ENCODE results near the gene DDX39A.
"Not testable (repeated sequence)": the region's sequence is repeated elsewhere in the genome, so short reads cannot be mapped to it uniquely, and the experiment has no call there.

DDX39A gene

DNA sequence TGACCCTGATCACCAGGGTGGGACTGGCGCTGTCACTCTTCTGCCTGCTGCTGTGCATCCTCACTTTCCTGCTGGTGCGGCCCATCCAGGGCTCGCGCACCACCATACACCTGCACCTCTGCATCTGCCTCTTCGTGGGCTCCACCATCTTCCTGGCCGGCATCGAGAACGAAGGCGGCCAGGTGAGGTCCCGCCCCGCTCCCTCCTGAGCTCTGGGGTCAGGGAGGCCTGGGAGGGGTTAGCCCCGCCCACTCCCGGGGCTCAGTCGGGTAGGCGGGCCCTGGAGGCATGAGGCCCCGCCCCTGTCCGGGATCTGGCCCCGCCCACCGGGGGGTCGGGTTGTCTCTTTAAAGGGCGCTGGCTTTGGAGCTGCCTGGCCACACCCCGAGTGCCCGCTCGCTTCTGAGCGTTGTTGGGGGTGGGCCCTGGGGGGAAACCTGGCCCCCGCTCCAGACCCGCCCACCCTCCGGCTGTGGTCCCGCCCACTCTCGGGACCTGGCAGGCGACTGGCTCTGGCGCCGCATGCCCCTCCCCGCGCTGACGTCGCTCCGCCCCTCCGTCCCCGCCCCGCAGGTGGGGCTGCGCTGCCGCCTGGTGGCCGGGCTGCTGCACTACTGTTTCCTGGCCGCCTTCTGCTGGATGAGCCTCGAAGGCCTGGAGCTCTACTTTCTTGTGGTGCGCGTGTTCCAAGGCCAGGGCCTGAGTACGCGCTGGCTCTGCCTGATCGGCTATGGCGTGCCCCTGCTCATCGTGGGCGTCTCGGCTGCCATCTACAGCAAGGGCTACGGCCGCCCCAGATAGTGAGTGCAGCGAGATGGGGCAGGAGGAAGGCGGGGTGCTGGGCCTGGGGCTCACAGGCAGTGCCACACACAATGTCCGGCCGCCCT is 13.1 kb downstream of the DDX39A start:
- no peaks in the 10 kb centered on the region for H3K9me3 Mint-ChIP-seq

DNA sequence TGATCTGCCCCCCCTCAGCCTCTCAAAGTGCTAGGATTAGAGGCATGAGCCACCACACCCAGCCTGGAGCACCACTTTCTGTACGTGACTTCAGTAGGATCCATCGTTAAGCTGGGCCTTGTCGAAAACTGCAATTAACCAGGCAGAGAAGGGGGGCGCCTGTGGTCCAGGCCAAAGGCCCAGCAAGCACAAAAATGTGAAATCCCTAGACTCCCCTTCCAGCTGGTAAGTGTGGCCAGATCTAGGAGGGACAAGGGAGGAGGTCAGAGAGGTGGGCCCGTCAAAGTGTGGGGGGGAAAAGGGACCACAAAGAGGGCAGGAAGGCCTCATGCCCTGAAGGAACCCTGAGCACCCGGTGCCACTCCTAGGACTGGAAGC is 13.8 kb downstream of the DDX39A start:
- Mint-ChIP-seq H3K36me3 (peaks cover 24% of the 10 kb centered on the region), H3K27me3 (no peaks in the 10 kb centered on the region), H3K4me3 (no peak overlapping the region), H3K4me1 (peaks cover 5% of the 10 kb centered on the region), H3K27ac (peak overlapping the region; percentile 88), H3K9me3 (no peaks in the 10 kb centered on the region)

More for the DNA sequence above, 13.1 kb downstream of the DDX39A start:
- Mint-ChIP-seq H3K36me3 (peaks cover 24% of the 10 kb centered on the region), H3K4me1 (peaks cover 5% of the 10 kb centered on the region), H3K4me3 (no peak overlapping the region), H3K27me3 (no peaks in the 10 kb centered on the region), H3K27ac (peak overlapping the region; percentile 92)

- Mint-ChIP-seq H3K4me3 (no peak overlapping the region), H3K9me3 (no peaks in the 10 kb centered on the region), H3K4me1 (peaks cover 5% of the 10 kb centered on the region), H3K36me3 (peaks cover 20% of the 10 kb centered on the region), H3K27ac (peak overlapping the region; percentile 70), H3K27me3 (no peaks in the 10 kb centered on the region)
Observed at GRCh38 chr19:14404312-14404711, 14.8 kb downstream of the DDX39A start.

GRCh38 chr19:14403145-14403930 is 15.8 kb downstream of the DDX39A start:
- H3K4me1 Mint-ChIP-seq, H3K27ac Mint-ChIP-seq, H3K4me3 Mint-ChIP-seq, H3K27me3 Mint-ChIP-seq, H3K9me3 Mint-ChIP-seq: not testable (repeated sequence)
- peaks cover 17% of the 10 kb centered on the region for H3K36me3 Mint-ChIP-seq

GRCh38 chr19:14402332-14403144 is 16.6 kb downstream of the DDX39A start:
- Mint-ChIP-seq H3K4me3 (no peak overlapping the region), H3K9me3 (no peaks in the 10 kb centered on the region), H3K36me3 (peaks cover 20% of the 10 kb centered on the region), H3K27me3 (no peaks in the 10 kb centered on the region), H3K4me1 (no peaks in the 10 kb centered on the region), H3K27ac (peak overlapping the region; percentile 46)

DNA sequence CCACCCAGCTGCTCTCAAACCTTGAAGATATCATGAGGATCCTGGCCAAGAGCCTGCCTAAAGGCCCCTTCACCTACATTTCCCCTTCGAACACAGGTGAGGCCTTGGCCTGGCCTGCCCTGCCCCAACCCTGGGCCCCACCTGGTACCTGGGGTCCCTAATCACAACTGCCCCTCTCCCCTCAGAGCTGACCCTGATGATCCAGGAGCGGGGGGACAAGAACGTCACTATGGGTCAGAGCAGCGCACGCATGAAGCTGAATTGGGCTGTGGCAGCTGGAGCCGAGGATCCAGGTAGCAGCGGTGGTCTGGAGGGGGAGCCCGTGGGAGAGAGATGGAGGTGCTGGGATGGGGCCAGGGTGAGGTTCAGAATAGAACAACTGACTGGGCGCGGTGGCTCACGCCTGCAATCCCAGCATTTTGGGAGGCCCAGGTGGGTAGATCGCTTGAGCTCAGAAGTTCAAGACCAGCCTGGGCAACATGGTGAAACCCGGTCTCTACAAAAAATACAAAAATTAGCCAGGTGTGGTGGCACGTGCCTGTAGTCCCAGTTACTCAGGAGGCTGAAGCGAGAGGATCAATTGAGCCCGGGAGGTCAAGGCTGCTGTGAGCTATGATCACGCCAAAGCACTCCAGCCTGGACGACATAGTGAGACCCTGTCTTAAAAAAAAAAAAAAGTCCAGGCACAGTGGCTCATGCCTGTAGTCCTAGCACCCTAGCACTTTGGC is 17.5 kb downstream of the DDX39A start:
- Mint-ChIP-seq H3K4me1 (peaks cover 2% of the 10 kb centered on the region), H3K4me3 (no peak overlapping the region), H3K27ac (peak overlapping the region; percentile 62), H3K27me3 (no peaks in the 10 kb centered on the region), H3K36me3 (peaks cover 18% of the 10 kb centered on the region), H3K9me3 (no peaks in the 10 kb centered on the region)

GRCh38 chr19:14400951-14401431 is 18.1 kb downstream of the DDX39A start:
- peaks cover 7% of the 10 kb centered on the region for H3K4me1 Mint-ChIP-seq
- H3K36me3 Mint-ChIP-seq: peaks cover 18% of the 10 kb centered on the region
- no peaks in the 10 kb centered on the region for H3K27me3 Mint-ChIP-seq
- H3K9me3 Mint-ChIP-seq: no peaks in the 10 kb centered on the region
- no peak overlapping the region for H3K4me3 Mint-ChIP-seq
- peak overlapping the region; percentile 51 for H3K27ac Mint-ChIP-seq

- H3K27me3 Mint-ChIP-seq, H3K4me3 Mint-ChIP-seq, H3K36me3 Mint-ChIP-seq, H3K9me3 Mint-ChIP-seq, H3K27ac Mint-ChIP-seq, H3K4me1 Mint-ChIP-seq: not testable (repeated sequence)
Observed at GRCh38 chr19:14397168-14397567, 22.0 kb downstream of the DDX39A start.

- not testable (repeated sequence) for H3K9me3 Mint-ChIP-seq, H3K36me3 Mint-ChIP-seq, H3K4me1 Mint-ChIP-seq, H3K27me3 Mint-ChIP-seq, H3K4me3 Mint-ChIP-seq
- H3K27ac Mint-ChIP-seq: peak overlapping the region; percentile 68
Observed at GRCh38 chr19:14396730-14397129, 22.4 kb downstream of the DDX39A start.

DNA sequence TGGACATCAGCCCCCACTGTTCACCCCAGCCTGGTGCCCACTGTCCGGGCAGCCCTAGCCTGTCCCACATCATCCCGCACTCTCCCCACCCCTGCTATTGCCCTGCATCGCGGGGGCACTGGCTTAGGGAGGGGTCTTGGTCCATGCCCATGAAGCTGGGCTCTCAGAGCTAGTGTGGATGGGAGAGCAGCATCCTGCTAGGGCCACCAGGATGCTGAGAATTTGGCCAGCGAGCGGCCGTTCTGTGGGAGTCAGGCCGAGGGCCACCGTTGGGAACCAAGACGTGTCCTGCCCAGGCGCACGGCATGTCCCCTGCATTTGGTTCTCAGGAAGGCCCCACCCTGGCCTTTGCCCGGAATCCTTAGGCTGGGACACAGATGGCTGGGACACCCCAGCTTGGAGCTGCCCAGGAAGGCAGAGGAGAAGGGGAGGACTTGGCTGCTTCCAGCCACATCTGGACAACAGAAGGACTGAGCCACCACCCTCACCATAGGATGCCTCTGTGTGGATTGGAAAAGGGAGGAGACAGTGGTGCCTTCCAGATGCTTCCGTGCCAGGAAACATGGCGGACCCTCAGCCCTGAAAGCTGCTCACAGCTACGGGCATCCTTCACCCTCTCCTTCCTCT is 23.3 kb downstream of the DDX39A start:
- Mint-ChIP-seq H3K27ac (peak overlapping the region; percentile 68), H3K4me3 (no peak overlapping the region), H3K27me3 (no peaks in the 10 kb centered on the region), H3K9me3 (no peaks in the 10 kb centered on the region), H3K4me1 (peaks cover 11% of the 10 kb centered on the region), H3K36me3 (peaks cover 5% of the 10 kb centered on the region)

GRCh38 chr19:14395262-14395661 is 23.9 kb downstream of the DDX39A start:
- H3K9me3 Mint-ChIP-seq: no peaks in the 10 kb centered on the region
- no peaks in the 10 kb centered on the region for H3K27me3 Mint-ChIP-seq
- no peak overlapping the region for H3K4me3 Mint-ChIP-seq
- peaks cover 13% of the 10 kb centered on the region for H3K4me1 Mint-ChIP-seq
- H3K27ac Mint-ChIP-seq: peak overlapping the region; percentile 41
- peaks cover 5% of the 10 kb centered on the region for H3K36me3 Mint-ChIP-seq

DNA sequence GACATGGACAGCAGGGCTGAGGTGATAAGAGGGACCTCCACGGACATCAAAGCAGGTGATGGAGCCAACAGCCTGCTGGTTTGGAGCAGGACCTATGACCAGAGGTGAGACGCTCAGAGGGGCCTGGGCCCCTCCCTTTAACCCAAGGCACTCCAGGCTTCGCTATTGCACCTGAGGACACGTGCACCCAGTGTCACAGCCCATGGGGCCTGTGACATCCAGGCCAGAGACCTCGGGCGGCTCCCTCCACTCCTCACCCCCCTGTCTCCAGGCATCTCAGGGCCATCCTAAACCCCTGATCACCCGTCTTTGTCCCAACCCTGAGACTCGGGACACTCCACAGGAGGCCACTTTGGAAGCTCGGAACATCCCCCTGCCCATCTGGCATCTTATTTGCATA is 25.0 kb downstream of the DDX39A start:
- Mint-ChIP-seq H3K9me3 (no peaks in the 10 kb centered on the region), H3K27me3 (no peaks in the 10 kb centered on the region), H3K27ac (peak overlapping the region; percentile 53), H3K36me3 (peaks cover 5% of the 10 kb centered on the region), H3K4me1 (peaks cover 13% of the 10 kb centered on the region), H3K4me3 (no peak overlapping the region)

- Mint-ChIP-seq H3K36me3 (peaks cover 9% of the 10 kb centered on the region), H3K27ac (no peak overlapping the region), H3K9me3 (no peaks in the 10 kb centered on the region)
Observed at GRCh38 chr19:14393329-14393728, 25.8 kb downstream of the DDX39A start.

DNA sequence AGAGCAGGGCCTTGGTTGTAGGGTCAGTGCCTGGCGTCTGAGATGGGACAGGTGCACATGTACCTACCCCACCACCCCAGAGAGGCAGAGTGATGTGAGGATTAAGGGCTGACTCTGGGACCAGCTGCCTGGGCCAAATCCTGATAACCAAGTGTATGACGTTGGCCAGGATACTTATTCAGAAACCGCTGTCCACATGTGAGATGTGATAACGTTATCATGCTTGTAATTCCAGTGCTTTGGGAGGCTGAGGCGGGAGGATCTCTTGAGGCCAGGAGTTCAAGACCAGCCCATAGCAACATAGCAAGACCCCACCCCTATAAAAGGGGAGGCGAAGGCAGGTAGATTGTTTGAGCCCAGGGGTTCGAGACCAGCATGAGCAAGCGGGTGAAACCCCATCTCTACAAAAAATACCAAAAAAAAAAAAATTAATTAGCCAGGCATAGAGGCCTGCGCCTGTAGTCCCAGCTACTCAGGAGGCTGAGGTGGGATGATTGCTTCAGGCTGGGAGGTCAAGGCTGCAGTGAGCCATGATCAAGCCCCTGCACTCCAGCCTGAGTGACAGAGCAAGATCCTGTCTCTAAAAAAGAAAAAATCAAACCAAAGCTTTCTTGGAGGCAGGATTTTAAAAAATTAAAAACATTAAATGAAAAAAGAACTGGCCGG is 27.9 kb downstream of the DDX39A start:
- no peaks in the 10 kb centered on the region for H3K9me3 Mint-ChIP-seq
- H3K4me3 Mint-ChIP-seq: no peak overlapping the region
- H3K4me1 Mint-ChIP-seq: peaks cover 16% of the 10 kb centered on the region
- H3K27me3 Mint-ChIP-seq: no peaks in the 10 kb centered on the region
- H3K27ac Mint-ChIP-seq: peak overlapping the region; percentile 51
- peaks cover 4% of the 10 kb centered on the region for H3K36me3 Mint-ChIP-seq

More at GRCh38 chr19:14393329-14393728, 25.8 kb downstream of the DDX39A start:
- Mint-ChIP-seq H3K4me3 (no peak overlapping the region), H3K27me3 (no peaks in the 10 kb centered on the region), H3K4me1 (peaks cover 18% of the 10 kb centered on the region)
